Stimulated activated CD4-positive, alpha-beta T cell treated with anti-CD3 and anti-CD28 coated beads, Interleukin-1b, Interleukin-23, amount 100 ng/mL, for 48 hours (primary cell): ENCODE measurements around the gene ZNF831.

Experiments
- DNase-seq: peaks from one replicate; pipeline ENCODE4 v3.0.0-alpha.2; 2020

The ZNF831 gene

GRCh38 chr20:59157961-59158541 is 5.6 kb upstream of the ZNF831 start:
- DNase-seq: no peak

- no peak for DNase-seq
Observed at GRCh38 chr20:59158673-59159072, 4.9 kb upstream of the ZNF831 start.

- no peak for DNase-seq
Observed at GRCh38 chr20:59159091-59159490, 4.5 kb upstream of the ZNF831 start.

- peak; percentile 59 for DNase-seq
Observed at GRCh38 chr20:59159493-59160376, 3.9 kb upstream of the ZNF831 start.

- no peak for DNase-seq
Observed at GRCh38 chr20:59160389-59161115, 3.1 kb upstream of the ZNF831 start.

- no peak for DNase-seq
Observed at GRCh38 chr20:59161721-59162120, 1.9 kb upstream of the ZNF831 start.

- DNase-seq: no peak
Observed at GRCh38 chr20:59164686-59165391, 1.2 kb downstream of the ZNF831 start.

- no peak for DNase-seq
Observed at GRCh38 chr20:59165396-59165795, 1.8 kb downstream of the ZNF831 start.

- DNase-seq: peak; percentile 31
Observed at GRCh38 chr20:59165891-59166709, 2.5 kb downstream of the ZNF831 start.

GRCh38 chr20:59170406-59171349 is 7.1 kb downstream of the ZNF831 start:
- no peak for DNase-seq

- no peak for DNase-seq
Observed at GRCh38 chr20:59171986-59172385, 8.4 kb downstream of the ZNF831 start.

GRCh38 chr20:59173938-59174491 is 10.4 kb downstream of the ZNF831 start:
- no peak for DNase-seq

- DNase-seq: no peak
Observed at GRCh38 chr20:59175002-59175401, 11.4 kb downstream of the ZNF831 start.

GRCh38 chr20:59175861-59176260 is 12.2 kb downstream of the ZNF831 start:
- DNase-seq: no peak

- no peak for DNase-seq
Observed at GRCh38 chr20:59176812-59177211, 13.2 kb downstream of the ZNF831 start.

GRCh38 chr20:59177266-59178250 is 13.9 kb downstream of the ZNF831 start:
- DNase-seq: peak; percentile 30

- DNase-seq: no peak
Observed at GRCh38 chr20:59178983-59179595, 15.5 kb downstream of the ZNF831 start.

- DNase-seq: no peak
Observed at GRCh38 chr20:59179988-59180387, 16.4 kb downstream of the ZNF831 start.

- no peak for DNase-seq
Observed at GRCh38 chr20:59181936-59182335, 18.3 kb downstream of the ZNF831 start.
